ENCODE results near the gene MESP1.

MESP1 gene

DNA sequence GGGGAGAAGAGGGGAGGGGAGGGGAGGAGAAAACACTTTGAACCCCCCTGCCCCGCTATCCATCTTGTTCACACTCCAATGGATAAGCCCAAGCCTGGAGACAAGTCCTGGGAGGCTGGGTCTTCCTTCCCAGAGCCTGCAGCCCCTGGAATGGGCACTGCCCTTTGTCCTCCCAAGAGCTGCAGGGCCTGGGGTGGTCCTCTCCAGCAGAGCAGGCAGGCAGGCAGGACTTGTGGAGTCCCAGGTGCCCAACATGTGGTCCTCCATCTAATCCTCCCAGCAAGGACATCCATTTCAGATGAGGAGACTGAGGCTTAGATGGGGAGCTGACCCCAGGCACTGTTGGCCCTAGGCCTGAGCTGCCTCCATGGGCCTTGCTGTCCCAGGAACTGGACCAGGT is 14.6 kb upstream of the MESP1 start:
- TF ChIP-seq SCRT1 (tag by site-specific recombination; IDR thresholded peaks at IDR 0.05; ENCODE audit: borderline replicate concordance): no peak
- no peak for TF ChIP-seq AEBP2 (tag by site-specific recombination; IDR thresholded peaks at IDR 0.05; ENCODE audit: borderline replicate concordance)
- no peak for TF ChIP-seq ZNF10 (tag by site-specific recombination; IDR thresholded peaks at IDR 0.05)
- 0 out of 2 replicates have a peak, but pooled peaks have one; percentile 17 for TF ChIP-seq GLIS2 (tag by site-specific recombination; IDR thresholded peaks at IDR 0.05)
- TF ChIP-seq SCRT2 (tag by site-specific recombination; IDR thresholded peaks at IDR 0.05): no peak
- no peak for TF ChIP-seq ZNF138 (tag by site-specific recombination; IDR thresholded peaks at IDR 0.05; ENCODE audit: borderline replicate concordance)
- TF ChIP-seq GLIS1 (tag by site-specific recombination; IDR thresholded peaks at IDR 0.05): peak; percentile 59
- TF ChIP-seq KLF9 (tag by site-specific recombination; IDR thresholded peaks at IDR 0.05; ENCODE audit: low read depth): no peak
- TF ChIP-seq ZXDB (tag by site-specific recombination; IDR thresholded peaks at IDR 0.05): no peak
- no peak for TF ChIP-seq REPIN1 (tag by site-specific recombination; IDR thresholded peaks at IDR 0.05; ENCODE audit: low read depth)
- no peak for TF ChIP-seq ZNF311 (tag by site-specific recombination; IDR thresholded peaks at IDR 0.05; ENCODE audit: borderline replicate concordance)
- no peak for TF ChIP-seq SP7 (tag by site-specific recombination; IDR thresholded peaks at IDR 0.05)
- TF ChIP-seq ZBTB6 (tag by site-specific recombination; IDR thresholded peaks at IDR 0.05): no peak
- Histone ChIP-seq H3K36me3 (ENCODE audit: control insufficient read depth in 2 of 2, insufficient read depth in 1 of 2, low read length in 2 of 2) (no peaks in the 10 kb centered on the region), H3K4me1 (ENCODE audit: control insufficient read depth, insufficient read depth, low read length) (no peaks in the 10 kb centered on the region), H3K4me3 (ENCODE audit: low read depth, low read length) (no peak overlapping the region), H3K27ac (ENCODE audit: extremely low read depth, low read depth, low read length) (no peak overlapping the region), H3K9me3 (ENCODE audit: control insufficient read depth, insufficient read depth, low read depth, low read length) (no peaks in the 10 kb centered on the region)
- ChIA-PET CTCF (interaction anchor here (17.0 kb wide), 1 partner anchor 110 kb away, joined by 344 read pairs; no protein-coding TSS in a partner anchor), POLR2A (interaction anchor here (0.5 kb wide), 1 partner anchor 122 kb away, joined by 3 read pairs; no protein-coding TSS in a partner anchor)

DNA sequence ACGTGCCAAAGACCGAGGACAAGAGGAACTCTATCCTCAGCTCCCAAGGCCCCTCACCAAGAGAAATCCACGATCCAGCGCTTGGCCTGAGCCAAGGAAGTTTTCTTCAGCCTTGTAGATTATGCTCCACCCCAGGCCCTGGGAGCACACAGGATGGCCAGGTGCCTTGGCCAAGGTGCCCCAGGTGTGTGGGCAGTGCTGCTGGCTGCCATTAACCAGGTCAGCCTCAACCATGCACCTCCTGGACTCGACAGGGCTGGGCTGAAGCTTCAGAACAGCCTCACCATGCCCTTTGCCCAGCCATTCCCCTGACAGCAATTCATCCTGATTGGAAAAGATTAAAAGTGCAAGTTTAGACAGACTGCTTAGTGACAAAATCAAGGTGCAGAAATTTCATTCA is 10.9 kb upstream of the MESP1 start:
- CTCF ChIA-PET: interaction anchor here (0.5 to 17.0 kb wide), 21 partner anchors 9 to 326 kb away, joined by 3 to 344 read pairs (median 6); partner anchors contain the start of genes AP3S2, MESP1 and MESP2
- TF ChIP-seq TSHZ1 (tag by site-specific recombination; IDR thresholded peaks at IDR 0.05; ENCODE audit: borderline replicate concordance): no peak
- TF ChIP-seq ZNF449 (tag by site-specific recombination; IDR thresholded peaks at IDR 0.05): no peak
- no peak for TF ChIP-seq ZFP3 (tag by site-specific recombination; IDR thresholded peaks at IDR 0.05; ENCODE audit: low read depth)
- no peak for TF ChIP-seq ZBTB10 (tag by site-specific recombination; IDR thresholded peaks at IDR 0.05)
- TF ChIP-seq ZNF175 (tag by site-specific recombination; IDR thresholded peaks at IDR 0.05): no peak
- no peak for TF ChIP-seq ZNF239 (tag by site-specific recombination; IDR thresholded peaks at IDR 0.05)
- no peak for TF ChIP-seq BCL11B (tag by site-specific recombination; IDR thresholded peaks at IDR 0.05; ENCODE audit: low read depth)
- TF ChIP-seq, protein P1, sequence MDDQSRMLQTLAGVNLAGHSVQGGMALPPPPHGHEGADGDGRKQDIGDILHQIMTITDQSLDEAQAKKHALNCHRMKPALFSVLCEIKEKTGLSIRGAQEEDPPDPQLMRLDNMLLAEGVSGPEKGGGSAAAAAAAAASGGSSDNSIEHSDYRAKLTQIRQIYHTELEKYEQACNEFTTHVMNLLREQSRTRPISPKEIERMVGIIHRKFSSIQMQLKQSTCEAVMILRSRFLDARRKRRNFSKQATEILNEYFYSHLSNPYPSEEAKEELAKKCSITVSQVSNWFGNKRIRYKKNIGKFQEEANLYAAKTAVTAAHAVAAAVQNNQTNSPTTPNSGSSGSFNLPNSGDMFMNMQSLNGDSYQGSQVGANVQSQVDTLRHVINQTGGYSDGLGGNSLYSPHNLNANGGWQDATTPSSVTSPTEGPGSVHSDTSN (CRISPR knock-in tag; IDR thresholded peaks at IDR 0.05): no peak
- TF ChIP-seq ZNF571 (tag by site-specific recombination; IDR thresholded peaks at IDR 0.05): no peak
- TF ChIP-seq ZNF664 (tag by site-specific recombination; IDR thresholded peaks at IDR 0.05): no peak
- no peak for TF ChIP-seq ZNF843 (tag by site-specific recombination; IDR thresholded peaks at IDR 0.05)

More for the DNA sequence above, 10.9 kb upstream of the MESP1 start:
- Histone ChIP-seq H3K9me3 (ENCODE audit: control insufficient read depth, insufficient read depth, low read depth, low read length) (no peaks in the 10 kb centered on the region), H3K4me1 (ENCODE audit: control insufficient read depth, insufficient read depth, low read length) (no peaks in the 10 kb centered on the region), H3K4me3 (ENCODE audit: low read depth, low read length) (no peak overlapping the region), H3K36me3 (ENCODE audit: control insufficient read depth in 2 of 2, insufficient read depth in 1 of 2, low read length in 2 of 2) (no peaks in the 10 kb centered on the region), H3K27ac (ENCODE audit: extremely low read depth, low read depth, low read length) (no peak overlapping the region)
- POLR2A ChIA-PET: interaction anchor here (0.9 kb wide), 1 partner anchor 132 kb away, joined by 4 read pairs; the partner anchor contains the start of gene AP3S2
